PC-9 (cell line): ENCODE results near the gene FPR1. TPM values are rescaled to one million over a fixed set of nuclear protein-coding genes. Genes with fewer than 3 reads are reported as not detected.

Experiments used
- BruUV-seq: library from RNA; stranded (reverse); fragments of 400-500 nt; replicated peaks from 2 replicates; lab custom pipeline; 2021; lab: Mats Ljungman, UMichigan
- CTCF ChIA-PET: fragments of 300-600 bp; sonication (Branson Sonifier 250); formaldehyde crosslinking; loops from one replicate; lab custom pipeline; 2022; ENCODE audit warnings: antibody characterized with exemption; lab: Charles Lee
- POLR2A ChIA-PET: fragments of 300-600 bp; sonication (Branson Sonifier 250); formaldehyde crosslinking; loops from one replicate; lab custom pipeline; 2022; ENCODE audit warnings: antibody characterized with exemption; ENCODE audit not compliant: unreplicated experiment; lab: Charles Lee
- DNase-seq, 2 experiments: peaks; one replicate each; pipeline versions ENCODE4 v3.0.0 to v3.0.0-alpha.2; 2015 to 2022; ENCODE audit warnings: mixed read lengths in 1 of 2
- H2AFZ ChIP-seq: fragments of 200-600 bp; sonication (generic); 2 replicates; pipeline ENCODE4 v1.8.1; 2017; ENCODE audit warnings: antibody characterized with exemption
- H3F3A ChIP-seq: fragments of 200-600 bp; sonication (generic); 2 replicates; pipeline ENCODE4 v1.8.1; 2017; ENCODE audit warnings: antibody characterized with exemption, mild to moderate bottlenecking, low read depth; ENCODE audit not compliant: insufficient read depth
- H3K27ac ChIP-seq: fragments of 200-600 bp; sonication (generic); 2 replicates; pipeline ENCODE4 v1.6.1; 2016; ENCODE audit warnings: mixed run types
- H3K27me3 ChIP-seq: fragments of 200-600 bp; sonication (generic); 2 replicates; pipeline ENCODE4 v1.6.1; 2016; ENCODE audit warnings: low read depth, mixed run types; ENCODE audit not compliant: insufficient read depth
- H3K36me3 ChIP-seq: fragments of 200-600 bp; sonication (generic); 2 replicates; pipeline ENCODE4 v1.6.1; 2016; ENCODE audit warnings: low read depth, mixed run types
- H3K4me1 ChIP-seq: fragments of 200-600 bp; sonication (generic); replicated peaks from 2 replicates; pipeline ENCODE4 v1.6.1; 2016; ENCODE audit warnings: mixed run types; ENCODE audit not compliant: insufficient read depth
- H3K4me2 ChIP-seq: fragments of 200-600 bp; sonication (generic); 2 replicates; pipeline ENCODE4 v1.6.1; 2017; ENCODE audit warnings: mixed run types
- H3K4me3 ChIP-seq: fragments of 200-600 bp; sonication (generic); 2 replicates; pipeline ENCODE4 v1.6.1; 2016; ENCODE audit warnings: mixed run types
- H3K79me2 ChIP-seq: fragments of 200-600 bp; sonication (generic); 2 replicates; pipeline ENCODE4 v1.6.1; 2017; ENCODE audit warnings: low read depth, mixed run types
- H3K9me2 ChIP-seq: fragments of 200-600 bp; sonication (generic); 2 replicates; pipeline ENCODE4 v1.8.1; 2017; ENCODE audit warnings: mild to moderate bottlenecking; ENCODE audit not compliant: insufficient read depth
- H3K9me3 ChIP-seq: fragments of 200-600 bp; sonication (generic); 2 replicates; pipeline ENCODE4 v1.8.1; 2016; ENCODE audit warnings: low read depth; ENCODE audit not compliant: insufficient read depth
- H4K20me1 ChIP-seq: fragments of 200-600 bp; sonication (generic); 2 replicates; pipeline ENCODE4 v1.8.1; 2017; ENCODE audit not compliant: insufficient read depth
- CTCF ChIP-seq: fragments of 200-600 bp; sonication (generic); conservative IDR thresholded peaks from 2 replicates; pipeline ENCODE4 v1.6.1; 2017; ENCODE audit warnings: mixed run types, antibody characterized with exemption, mild to moderate bottlenecking, moderate library complexity
- EZH2 ChIP-seq: fragments of 200-600 bp; sonication (generic); IDR thresholded peaks from 2 replicates; pipeline ENCODE4 v1.8.0; 2017; ENCODE audit warnings: antibody characterized with exemption, low read depth
- intact Hi-C: fragments of 100-400 bp; cut with micrococcal nuclease; formaldehyde crosslinking; loops from one replicate; pipeline ENCODE4 v1.10.0; 2022; ENCODE audit not compliant: unreplicated experiment
- total RNA-seq: library from RNA; stranded (reverse); gene quantifications from 2 replicates; pipeline ENCODE4 v1.2.3, GENCODE V29; 2021

FPR1 gene
- total RNA-seq, 1 experiment from 2014 or later: not detected

GRCh38 chr19:51714848-51715247 is 36.8 kb downstream of the FPR1 start:
- intact Hi-C loops: no loop called here
- BruUV-seq: no TSS peak
- CTCF ChIA-PET: no interaction called here

GRCh38 chr19:51713319-51714285 is 38.1 kb downstream of the FPR1 start:
- Histone ChIP-seq H3K36me3 (no peaks in the 10 kb centered on the region), H3K4me2 (no peak overlapping the region), H3F3A (no peaks in the 10 kb centered on the region), H3K27me3 (peaks cover 52% of the 10 kb centered on the region), H3K79me2 (no peaks in the 10 kb centered on the region), H3K9me2 (no peaks in the 10 kb centered on the region), H3K4me1 (no peaks in the 10 kb centered on the region), H4K20me1 (peaks cover 2% of the 10 kb centered on the region; the same call in 1 of the 2 replicates), H3K27ac (no peak overlapping the region), H2AFZ (no peak overlapping the region), H3K4me3 (no peak overlapping the region), H3K9me3 (no peaks in the 10 kb centered on the region)
- no peak for DNase-seq
- POLR2A ChIA-PET: no interaction called here
- TF ChIP-seq EZH2: no peak
- TF ChIP-seq CTCF: no peak
- CTCF ChIA-PET: no interaction called here
- BruUV-seq: no TSS peak
- intact Hi-C loops: no loop called here

More at GRCh38 chr19:51714848-51715247, 36.8 kb downstream of the FPR1 start:
- no peaks in the 10 kb centered on the region for H3K79me2 ChIP-seq
- no peaks in the 10 kb centered on the region for H3K9me2 ChIP-seq
- peaks cover 2% of the 10 kb centered on the region; the same call in 1 of the 2 replicates for H4K20me1 ChIP-seq
- H2AFZ ChIP-seq: no peak overlapping the region
- POLR2A ChIA-PET: interaction anchor here (0.6 kb wide), 1 partner anchor 10 kb away, joined by 8 read pairs; no protein-coding TSS in a partner anchor
- H3K4me1 ChIP-seq: no peaks in the 10 kb centered on the region
- no peaks in the 10 kb centered on the region for H3F3A ChIP-seq
- H3K36me3 ChIP-seq: no peaks in the 10 kb centered on the region
- H3K27ac ChIP-seq: no peak overlapping the region
- DNase-seq: no peak
- H3K4me2 ChIP-seq: no peak overlapping the region
- peaks cover 56% of the 10 kb centered on the region for H3K27me3 ChIP-seq
- no peak overlapping the region for H3K4me3 ChIP-seq
- TF ChIP-seq CTCF: no peak
- TF ChIP-seq EZH2: no peak
- no peaks in the 10 kb centered on the region for H3K9me3 ChIP-seq

GRCh38 chr19:51712461-51713081 is 39.1 kb downstream of the FPR1 start:
- no peak overlapping the region for H2AFZ ChIP-seq
- H3K4me1 ChIP-seq: no peaks in the 10 kb centered on the region
- intact Hi-C loops: no loop called here
- H3F3A ChIP-seq: peaks cover 5% of the 10 kb centered on the region; the same call in 1 of the 2 replicates
- H3K9me3 ChIP-seq: no peaks in the 10 kb centered on the region
- POLR2A ChIA-PET: interaction anchor here (0.6 kb wide), 1 partner anchor 117 kb away, joined by 3 read pairs; no protein-coding TSS in a partner anchor
- peaks cover 41% of the 10 kb centered on the region for H3K27me3 ChIP-seq
- no peaks in the 10 kb centered on the region for H3K79me2 ChIP-seq
- no peaks in the 10 kb centered on the region for H3K36me3 ChIP-seq
- CTCF ChIA-PET: no interaction called here
- no peak overlapping the region for H3K4me2 ChIP-seq
- no peak overlapping the region for H3K27ac ChIP-seq
- TF ChIP-seq EZH2 (no peak), CTCF (peak; percentile 82)
- peaks cover 2% of the 10 kb centered on the region; the same call in 1 of the 2 replicates for H4K20me1 ChIP-seq
- H3K9me2 ChIP-seq: no peaks in the 10 kb centered on the region
- H3K4me3 ChIP-seq: no peak overlapping the region
- BruUV-seq: no TSS peak
- DNase-seq: peak; percentile 38 to 64
